ENCODE data around the gene CREBBP.

The CREBBP gene

DNA sequence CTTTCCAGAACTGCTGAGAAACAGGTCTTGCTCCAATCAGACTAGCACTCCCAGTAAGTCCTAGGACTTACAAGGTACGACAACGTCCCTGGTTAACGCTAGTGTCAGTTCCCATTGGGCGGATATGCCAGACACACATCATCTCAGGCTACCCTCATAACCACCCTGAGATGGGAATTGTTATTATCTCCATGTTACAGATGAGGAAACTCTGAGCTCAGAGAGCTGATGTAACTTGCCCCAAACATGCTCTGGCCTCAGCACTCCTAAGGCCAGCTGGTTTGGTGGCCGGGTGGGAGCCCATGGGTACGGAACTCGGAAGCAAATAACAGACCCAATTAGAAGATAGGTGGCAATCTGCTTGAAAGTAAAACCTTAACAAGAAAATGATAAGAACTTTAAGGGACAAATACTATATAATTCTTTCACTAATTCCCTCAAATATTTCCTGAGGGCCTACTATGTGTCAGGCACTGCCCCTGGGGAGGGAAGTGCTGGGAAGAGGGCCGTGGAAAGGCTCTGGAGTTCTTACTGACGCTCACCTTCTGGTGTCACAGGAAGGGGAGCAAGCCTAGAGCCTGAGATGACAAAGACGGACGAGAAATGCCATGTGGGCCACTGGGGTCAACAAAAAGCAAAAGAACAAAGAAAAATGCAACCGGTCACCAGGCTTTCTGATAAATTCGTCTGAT lies 6.9 kb downstream of the CREBBP start:
- Histone ChIP-seq H3K9me3 (no peaks in the 10 kb centered on the region), H3K27ac (peak overlapping the region in 1 of 2 donors; percentile 59), H3K4me3 (no peak overlapping the region), H3K36me3 (no peaks in the 10 kb centered on the region), H3K4me1 (peaks cover 0 to 97% (median 80%) of the 10 kb centered on the region in 4 donors), H3K27me3 (no peaks in the 10 kb centered on the region)
- no peak for DNase-seq
- TF ChIP-seq, protein P1, sequence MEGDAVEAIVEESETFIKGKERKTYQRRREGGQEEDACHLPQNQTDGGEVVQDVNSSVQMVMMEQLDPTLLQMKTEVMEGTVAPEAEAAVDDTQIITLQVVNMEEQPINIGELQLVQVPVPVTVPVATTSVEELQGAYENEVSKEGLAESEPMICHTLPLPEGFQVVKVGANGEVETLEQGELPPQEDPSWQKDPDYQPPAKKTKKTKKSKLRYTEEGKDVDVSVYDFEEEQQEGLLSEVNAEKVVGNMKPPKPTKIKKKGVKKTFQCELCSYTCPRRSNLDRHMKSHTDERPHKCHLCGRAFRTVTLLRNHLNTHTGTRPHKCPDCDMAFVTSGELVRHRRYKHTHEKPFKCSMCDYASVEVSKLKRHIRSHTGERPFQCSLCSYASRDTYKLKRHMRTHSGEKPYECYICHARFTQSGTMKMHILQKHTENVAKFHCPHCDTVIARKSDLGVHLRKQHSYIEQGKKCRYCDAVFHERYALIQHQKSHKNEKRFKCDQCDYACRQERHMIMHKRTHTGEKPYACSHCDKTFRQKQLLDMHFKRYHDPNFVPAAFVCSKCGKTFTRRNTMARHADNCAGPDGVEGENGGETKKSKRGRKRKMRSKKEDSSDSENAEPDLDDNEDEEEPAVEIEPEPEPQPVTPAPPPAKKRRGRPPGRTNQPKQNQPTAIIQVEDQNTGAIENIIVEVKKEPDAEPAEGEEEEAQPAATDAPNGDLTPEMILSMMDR (IDR thresholded peaks at IDR 0.05): no peak
- intact Hi-C loops (cut with DNase I; ENCODE audit: low total_unique reads): no loop called here

DNA sequence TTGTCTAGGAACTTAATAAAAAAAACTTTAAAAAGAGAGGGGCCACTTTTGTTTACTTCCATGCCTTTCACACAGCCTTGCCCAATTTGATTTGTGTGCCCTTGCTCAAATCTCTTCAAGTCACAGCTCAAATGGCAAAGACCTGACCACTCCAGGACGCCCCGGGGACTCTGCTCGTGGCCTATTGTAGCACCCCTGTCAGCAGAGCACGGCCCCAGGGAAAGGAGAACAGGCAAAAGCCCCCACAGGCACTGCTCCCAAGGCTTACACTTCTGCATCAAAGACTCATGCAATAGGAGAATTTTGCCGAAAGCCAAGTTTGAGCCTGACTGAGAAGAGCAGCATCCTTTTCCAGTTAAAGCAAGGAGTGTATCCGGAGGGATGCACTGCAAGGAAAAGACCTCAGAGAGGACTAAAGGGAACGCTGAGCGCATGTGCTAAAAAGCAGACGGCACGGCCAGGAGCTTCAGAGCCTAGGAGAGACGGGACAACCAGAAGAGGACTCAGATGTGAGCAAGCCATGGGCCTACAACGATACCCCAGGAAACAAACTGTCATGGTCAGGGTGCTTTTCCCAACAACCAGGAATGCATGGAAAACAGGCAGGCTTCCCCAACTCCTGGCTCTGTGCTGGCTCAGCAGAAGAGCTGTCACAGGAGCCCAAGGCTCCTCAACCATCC lies 8.2 kb downstream of the CREBBP start:
- H3K27ac ChIP-seq: peak overlapping the region; percentile 52 to 59
- intact Hi-C loops (cut with DNase I; ENCODE audit: low total_unique reads): no loop called here
- peaks cover 0 to 96% (median 76%) of the 10 kb centered on the region in 4 donors for H3K4me1 ChIP-seq
- DNase-seq: no peak
- no peaks in the 10 kb centered on the region for H3K36me3 ChIP-seq
- H3K27me3 ChIP-seq: no peaks in the 10 kb centered on the region
- H3K4me3 ChIP-seq: peak overlapping the region in 1 of 2 donors; percentile 2
- TF ChIP-seq, protein P1 (IDR thresholded peaks at IDR 0.05): no peak
- H3K9me3 ChIP-seq: no peaks in the 10 kb centered on the region

DNA sequence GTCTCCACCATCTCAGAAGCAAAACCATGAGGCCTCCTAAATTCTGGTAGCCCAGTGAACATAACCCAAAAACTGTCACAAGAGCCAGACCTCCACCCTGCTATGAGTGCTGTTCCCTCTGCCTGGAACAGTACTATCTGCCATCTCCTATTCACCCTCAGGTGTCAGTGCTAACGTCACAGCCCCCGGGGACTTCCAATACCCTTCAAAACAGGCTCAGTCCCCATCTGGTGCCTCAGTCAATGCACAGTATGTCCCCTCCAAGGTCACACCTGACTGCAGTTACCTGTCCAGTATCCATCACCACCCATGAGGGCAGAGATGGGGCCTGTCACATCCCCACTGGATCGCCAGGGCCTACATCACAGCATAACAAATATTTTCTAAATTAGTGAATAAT lies 11.5 kb downstream of the CREBBP start:
- Histone ChIP-seq H3K4me1 (peaks cover 0 to 96% (median 60%) of the 10 kb centered on the region in 4 donors), H3K36me3 (no peaks in the 10 kb centered on the region), H3K4me3 (no peak overlapping the region), H3K27me3 (no peaks in the 10 kb centered on the region), H3K27ac (no peak overlapping the region), H3K9me3 (no peaks in the 10 kb centered on the region)
- intact Hi-C loops (cut with DNase I; ENCODE audit: low total_unique reads): no loop called here
- TF ChIP-seq, protein P1 (IDR thresholded peaks at IDR 0.05): no peak
- DNase-seq: no peak

DNA sequence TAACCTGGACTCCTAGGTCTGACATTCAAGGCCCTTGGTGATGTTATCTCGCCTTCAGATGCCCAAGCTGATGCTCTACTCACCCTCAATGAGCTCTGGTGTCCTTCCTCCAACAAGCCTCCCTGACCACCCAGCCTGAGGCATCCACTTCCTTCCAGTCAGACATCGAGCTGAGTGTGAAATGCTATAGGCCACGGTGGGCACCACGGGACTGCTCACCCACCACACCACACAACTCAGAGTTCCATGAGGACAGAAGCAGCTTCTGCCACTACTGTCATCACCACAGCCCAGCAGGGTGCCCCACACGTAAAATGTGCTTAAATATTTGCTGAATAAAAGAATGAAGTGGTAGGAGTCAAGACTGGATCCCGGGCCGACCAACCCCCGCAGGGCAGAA lies 12.0 kb downstream of the CREBBP start:
- no peaks in the 10 kb centered on the region for H3K27me3 ChIP-seq
- H3K27ac ChIP-seq: no peak overlapping the region
- H3K4me1 ChIP-seq: peaks cover 0 to 96% (median 60%) of the 10 kb centered on the region in 4 donors
- no peak for DNase-seq
- no peaks in the 10 kb centered on the region for H3K36me3 ChIP-seq
- H3K9me3 ChIP-seq: no peaks in the 10 kb centered on the region
- intact Hi-C loops (cut with DNase I; ENCODE audit: low total_unique reads): no loop called here
- no peak overlapping the region for H3K4me3 ChIP-seq
- TF ChIP-seq, protein P1 (IDR thresholded peaks at IDR 0.05): no peak

DNA sequence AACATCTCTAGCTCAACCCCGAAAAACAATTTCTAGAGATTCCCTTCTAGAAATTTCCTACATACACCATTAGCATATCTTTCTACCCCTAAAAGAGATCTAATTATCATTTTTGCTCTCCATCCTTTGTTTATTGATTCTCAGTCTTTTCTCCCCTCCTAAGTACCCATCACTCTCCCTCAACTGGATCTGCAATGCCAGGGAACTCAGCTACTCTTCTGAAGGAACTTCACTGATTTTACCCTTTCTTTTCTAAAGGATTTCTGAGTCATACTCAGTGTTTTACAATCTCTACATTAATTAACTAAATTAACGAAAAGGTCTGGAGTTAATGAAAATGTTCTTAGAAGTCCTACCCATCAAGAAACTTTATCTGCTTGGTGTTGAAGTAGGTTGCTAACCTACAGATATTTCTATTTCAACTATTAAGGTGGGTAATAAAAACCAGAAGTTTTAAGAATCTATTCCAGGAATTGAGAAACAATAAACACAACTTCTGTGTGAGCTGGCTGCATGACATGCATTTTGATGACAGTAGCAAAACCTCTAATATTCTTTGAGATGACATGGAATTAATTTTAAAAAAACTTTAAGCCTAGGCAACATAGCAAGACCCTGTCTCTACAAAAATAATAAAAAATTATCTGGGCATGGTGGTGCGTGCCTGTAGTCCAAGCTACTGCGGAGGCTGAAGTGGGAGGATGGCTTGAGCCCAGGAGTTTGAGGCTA lies 13.6 kb downstream of the CREBBP start:
- Histone ChIP-seq H3K4me1 (peaks cover 0 to 96% (median 51%) of the 10 kb centered on the region in 4 donors), H3K27ac (no peak overlapping the region), H3K4me3 (no peak overlapping the region), H3K27me3 (no peaks in the 10 kb centered on the region), H3K9me3 (no peaks in the 10 kb centered on the region), H3K36me3 (no peaks in the 10 kb centered on the region)
- intact Hi-C loops (cut with DNase I; ENCODE audit: low total_unique reads): no loop called here
- TF ChIP-seq, protein P1 (IDR thresholded peaks at IDR 0.05): no peak
- DNase-seq: no peak
